D721Med (cell line): ENCODE results near the gene ARHGEF38.

Experiments used
- DNase-seq: peaks from one replicate; pipeline ENCODE4 v3.0.0; 2011; ENCODE audit warnings: low spot score; ENCODE audit not compliant: insufficient read length
- FAIRE-seq: peaks from 2 replicates; lab custom pipeline; 2011; peaks lifted over from hg19 to GRCh38; lab: Jason Lieb, UNC
- CTCF ChIP-seq: IDR thresholded peaks from 2 replicates; pipeline ENCODE4 v1.5.1; 2012; ENCODE audit warnings: mild to moderate bottlenecking, control low read depth; ENCODE audit not compliant: insufficient read depth; ENCODE audit errors: missing control alignments

The ARHGEF38 gene

GRCh38 chr4:105596684-105597083 lies 44.3 kb downstream of the ARHGEF38 start:
- FAIRE-seq = no peak
- DNase-seq = no peak
- TF ChIP-seq CTCF = no peak

GRCh38 chr4:105598052-105598451 lies 45.6 kb downstream of the ARHGEF38 start:
- TF ChIP-seq CTCF = no peak
- no peak for FAIRE-seq
- DNase-seq = no peak

GRCh38 chr4:105598787-105599186 lies 46.4 kb downstream of the ARHGEF38 start:
- DNase-seq = no peak
- FAIRE-seq = no peak
- no peak for TF ChIP-seq CTCF

GRCh38 chr4:105599482-105599881 lies 47.1 kb downstream of the ARHGEF38 start:
- DNase-seq (no peak), FAIRE-seq (peak; percentile 21)
- TF ChIP-seq CTCF = no peak

- TF ChIP-seq CTCF = no peak
- DNase-seq (no peak), FAIRE-seq (no peak)
These were observed 47.7 kb downstream of the ARHGEF38 start for GRCh38 chr4:105599932-105600655.

GRCh38 chr4:105600951-105601350 lies 48.5 kb downstream of the ARHGEF38 start:
- no peak for TF ChIP-seq CTCF
- DNase-seq = no peak
- FAIRE-seq = no peak

- TF ChIP-seq CTCF = no peak
- FAIRE-seq (no peak), DNase-seq (no peak)
These were observed 49.0 kb downstream of the ARHGEF38 start for GRCh38 chr4:105601406-105601805.
